Measurements from ENCODE around the gene SLC30A3.
A peak's percentile ranks its signal among the peaks of the same experiment; 100 is the strongest.

Gene SLC30A3

GRCh38 chr2:27261241-27261925, 1.5 kb downstream of the SLC30A3 start:
- DNase-seq (ENCODE audit: low read depth, low spot score) = no peak

DNA sequence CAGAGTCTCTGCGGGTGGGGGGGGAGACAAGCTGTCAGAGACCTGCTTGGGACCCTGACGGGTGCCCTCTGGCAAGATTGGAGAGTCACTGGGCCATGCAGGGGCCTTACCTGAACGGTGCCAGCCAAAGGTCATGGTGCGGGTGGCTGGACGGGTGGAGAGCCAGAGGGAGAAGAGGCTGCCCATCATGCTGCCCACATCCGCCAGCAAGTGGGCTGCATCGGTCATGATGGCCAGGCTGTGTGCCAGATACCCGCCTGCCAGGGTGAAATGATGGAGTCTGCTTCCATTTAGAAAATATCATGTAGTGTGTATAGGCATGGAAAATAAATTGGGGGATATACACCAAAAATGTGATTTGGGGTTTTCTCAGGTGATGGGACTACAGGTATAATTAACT, 4.8 kb downstream of the SLC30A3 start:
- DNase-seq (ENCODE audit: low read depth, low spot score) = no peak

- no peak for DNase-seq (ENCODE audit: low read depth, low spot score)
Observed at GRCh38 chr2:27256855-27257454, 5.9 kb downstream of the SLC30A3 start.

DNA sequence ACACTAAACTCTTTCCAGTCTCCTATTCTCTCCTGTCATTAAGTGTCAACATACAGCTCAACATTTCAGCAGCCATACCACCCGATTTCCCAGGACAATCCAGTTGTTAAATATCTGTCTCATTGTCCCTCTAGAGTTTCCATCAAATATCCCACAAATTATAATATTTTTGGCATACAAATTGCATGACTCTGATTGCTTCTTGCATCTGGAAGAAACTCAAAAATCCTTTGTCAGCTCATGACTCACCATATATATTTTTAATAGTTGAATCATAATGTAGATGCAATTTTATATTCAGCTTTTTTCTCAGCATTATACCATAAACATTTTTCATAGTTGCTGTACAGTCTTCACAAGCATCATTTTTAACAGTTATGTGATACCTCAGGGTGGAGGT, 7.2 kb downstream of the SLC30A3 start:
- DNase-seq (ENCODE audit: low read depth, low spot score) = no peak

- no peak for DNase-seq (ENCODE audit: low read depth, low spot score)
Observed at GRCh38 chr2:27255187-27255586, 7.7 kb downstream of the SLC30A3 start.

- no peak for DNase-seq (ENCODE audit: low read depth, low spot score)
Observed at GRCh38 chr2:27251766-27252165, 11.1 kb downstream of the SLC30A3 start.

- no peak for DNase-seq (ENCODE audit: low read depth, low spot score)
Observed at GRCh38 chr2:27250652-27251379, 12.0 kb downstream of the SLC30A3 start.

- DNase-seq (ENCODE audit: low read depth, low spot score) = peak; percentile 92
Observed at GRCh38 chr2:27249891-27250651, 12.8 kb downstream of the SLC30A3 start.

- DNase-seq (ENCODE audit: low read depth, low spot score) = no peak
Observed at GRCh38 chr2:27249159-27249890, 13.5 kb downstream of the SLC30A3 start.

GRCh38 chr2:27247893-27248292, 15.0 kb downstream of the SLC30A3 start:
- no peak for DNase-seq (ENCODE audit: low read depth, low spot score)

DNA sequence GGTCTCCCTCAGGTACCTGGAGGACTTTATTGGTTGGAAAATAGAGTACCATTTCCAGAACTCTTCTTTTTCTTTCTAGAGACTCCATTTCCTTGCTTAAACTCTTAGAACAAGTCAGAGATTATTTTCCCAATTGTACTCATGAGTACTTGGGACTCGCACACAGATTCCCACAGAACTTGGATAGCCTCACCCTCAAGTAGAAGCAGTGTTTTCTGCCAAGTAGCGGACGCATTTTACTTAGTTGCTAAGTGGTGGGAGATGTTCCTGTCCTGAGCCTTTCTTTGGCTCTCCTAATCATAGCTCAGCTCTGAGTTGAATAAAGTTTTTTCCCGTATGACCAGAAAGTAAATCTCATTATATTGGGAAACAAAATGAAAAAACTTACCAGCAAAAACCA, 17.2 kb downstream of the SLC30A3 start:
- DNase-seq (ENCODE audit: low read depth, low spot score) = no peak

GRCh38 chr2:27245116-27245515, 17.7 kb downstream of the SLC30A3 start:
- DNase-seq (ENCODE audit: low read depth, low spot score) = no peak

GRCh38 chr2:27243391-27244130, 19.3 kb downstream of the SLC30A3 start:
- DNase-seq (ENCODE audit: low read depth, low spot score) = no peak

DNA sequence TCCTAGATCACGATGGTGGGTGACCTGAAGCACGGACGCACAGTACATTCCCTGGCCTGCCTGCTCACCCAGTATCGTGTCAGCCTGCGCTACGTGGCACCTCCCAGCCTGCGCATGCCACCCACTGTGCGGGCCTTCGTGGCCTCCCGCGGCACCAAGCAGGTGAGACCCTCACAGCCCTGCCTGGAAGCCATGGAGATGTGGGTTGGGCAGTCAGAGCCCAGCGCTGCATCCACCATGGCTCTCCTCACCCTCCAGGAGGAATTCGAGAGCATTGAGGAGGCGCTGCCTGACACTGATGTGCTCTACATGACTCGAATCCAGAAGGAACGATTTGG, 20.3 kb downstream of the SLC30A3 start:
- no peak for DNase-seq (ENCODE audit: low read depth, low spot score)

- no peak for DNase-seq (ENCODE audit: low read depth, low spot score)
Observed at GRCh38 chr2:27241761-27242613, 20.9 kb downstream of the SLC30A3 start.

DNA sequence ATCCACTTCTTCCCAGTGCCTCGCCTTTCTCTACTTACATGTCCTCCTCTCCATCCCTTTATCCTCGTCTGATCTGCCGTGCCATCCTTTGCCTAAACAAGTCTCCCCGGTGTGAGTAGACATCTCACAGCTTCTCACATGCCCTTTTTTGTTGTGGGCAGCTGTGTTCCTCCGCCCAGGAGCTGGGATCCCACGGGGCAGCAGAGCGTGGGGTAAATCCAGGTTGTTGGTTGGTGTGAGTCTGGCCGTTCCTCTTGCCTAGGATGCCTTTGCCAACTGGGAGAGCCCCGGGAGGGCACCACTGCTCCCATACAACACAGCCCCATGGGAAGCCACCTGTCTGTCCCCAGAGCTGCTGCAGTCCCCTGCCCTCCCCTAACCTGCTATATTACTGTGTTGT, 22.4 kb downstream of the SLC30A3 start:
- no peak for DNase-seq (ENCODE audit: low read depth, low spot score)

- DNase-seq (ENCODE audit: low read depth, low spot score) = no peak
Observed at GRCh38 chr2:27238976-27239375, 23.9 kb downstream of the SLC30A3 start.

- no peak for DNase-seq (ENCODE audit: low read depth, low spot score)
Observed at GRCh38 chr2:27237341-27237945, 25.4 kb downstream of the SLC30A3 start.

DNA sequence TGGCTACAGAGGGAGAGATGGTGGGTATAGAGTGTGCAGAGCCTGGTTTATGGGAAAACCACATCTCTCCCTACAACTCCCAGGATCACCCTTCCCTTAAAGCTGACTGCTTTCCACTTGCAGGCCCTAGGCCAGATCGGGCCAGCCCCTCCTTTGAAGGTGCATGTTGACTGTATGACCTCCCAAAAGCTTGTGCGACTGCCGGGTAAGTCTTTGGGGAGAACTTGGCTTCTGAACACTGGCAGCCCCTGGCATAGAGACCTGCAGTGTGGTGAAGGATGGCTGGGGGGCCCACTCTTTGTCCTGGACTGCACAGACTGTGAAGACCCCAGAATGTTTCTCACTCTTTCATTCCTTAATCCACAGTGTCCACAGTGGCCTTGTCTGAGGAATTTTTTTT, 26.2 kb downstream of the SLC30A3 start:
- DNase-seq (ENCODE audit: low read depth, low spot score) = no peak

GRCh38 chr2:27236136-27236535, 26.7 kb downstream of the SLC30A3 start:
- DNase-seq (ENCODE audit: low read depth, low spot score) = no peak
